ENCODE measurements around the gene NUMB.

DNA sequence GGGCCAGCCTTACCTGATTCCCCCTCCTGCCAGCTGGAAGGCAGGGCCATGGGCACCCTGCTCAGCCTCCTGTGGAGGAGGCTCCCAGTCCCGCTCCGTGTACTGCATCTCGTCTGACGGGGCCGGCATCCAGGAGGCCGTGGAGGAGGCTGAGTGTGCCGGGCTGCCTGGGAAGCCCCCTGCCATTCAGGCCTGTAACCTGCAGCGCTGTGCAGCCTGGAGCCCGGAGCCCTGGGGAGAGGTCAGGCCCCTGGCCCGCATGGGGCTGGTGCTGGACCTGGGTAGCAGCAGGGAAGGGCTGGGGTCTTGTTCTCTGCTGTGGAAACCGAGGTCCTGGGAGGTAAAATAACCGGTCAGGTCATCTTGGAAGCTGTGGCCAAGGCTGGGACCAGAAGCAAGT is 204.6 kb downstream of the NUMB start:
- TF ChIP-seq EZH2 (IDR thresholded peaks at IDR 0.05; ENCODE audit: insufficient read depth, poor library complexity, severe bottlenecking) (no peak), EZH2phosphoT487 (IDR thresholded peaks at IDR 0.05; ENCODE audit: insufficient read depth, low read depth) (no peak)

Measured in GM23248 (cell line).